Panc1 (cell line): ENCODE measurements around the gene GRM4. TPM values are rescaled to one million over a fixed set of nuclear protein-coding genes. Genes with fewer than 3 reads are reported as not detected.

Experiments used
- ATAC-seq: fragments of 200-7000 bp; cut with Tn5 transposase; 2 replicates; pipeline ENCODE4 v1.9.1; 2020; ENCODE audit warnings: mild to moderate bottlenecking, moderate library complexity
- BruUV-seq: library from RNA; stranded (reverse); fragments of 400-500 nt; replicated peaks from 2 replicates; lab custom pipeline; 2021; lab: Mats Ljungman, UMichigan
- CTCF ChIA-PET: fragments of 300-600 bp; sonication (Branson Sonifier 250); formaldehyde crosslinking; loops from one replicate; lab custom pipeline; 2022; ENCODE audit warnings: antibody characterized with exemption; lab: Charles Lee
- POLR2A ChIA-PET: fragments of 300-600 bp; sonication (Branson Sonifier 250); formaldehyde crosslinking; loops from one replicate; lab custom pipeline; 2022; ENCODE audit warnings: antibody characterized with exemption; lab: Charles Lee
- DNase-seq: peaks from one replicate; pipeline ENCODE4 v3.0.0-alpha.2; 2010; ENCODE audit warnings: low read depth, low spot score
- H3K27ac ChIP-seq: 2 replicates; pipeline ENCODE4 v1.5.1; 2011; ENCODE audit warnings: mild to moderate bottlenecking, low read length, inconsistent platforms
- H3K27me3 ChIP-seq: fragments of 200-500 bp; sonication (Bioruptor generic); 2 replicates; pipeline ENCODE4 v1.6.0; 2014; ENCODE audit warnings: low read length, inconsistent platforms; ENCODE audit not compliant: control insufficient read depth, insufficient read depth
- H3K36me3 ChIP-seq: fragments of 200-500 bp; sonication (Bioruptor generic); 2 replicates; pipeline ENCODE4 v1.5.1; 2014; ENCODE audit warnings: inconsistent platforms, mild to moderate bottlenecking, low read length, moderate library complexity; ENCODE audit not compliant: control insufficient read depth, insufficient read depth
- H3K4me1 ChIP-seq: 2 replicates; pipeline ENCODE4 v1.5.1; 2011; ENCODE audit warnings: inconsistent platforms, mild to moderate bottlenecking, low read length, moderate library complexity; ENCODE audit not compliant: control insufficient read depth, insufficient read depth
- H3K4me3 ChIP-seq, 2 experiments: 2 replicates each; pipeline ENCODE4 v1.5.1; 2011 to 2012; ENCODE audit warnings: low read depth in 2 of 2, low read length in 2 of 2, mild to moderate bottlenecking in 2 of 2, inconsistent platforms in 1 of 2, moderate library complexity in 1 of 2
- H3K9me3 ChIP-seq: fragments of 200-500 bp; sonication (Bioruptor generic); 2 replicates; pipeline ENCODE4 v1.5.1; 2014; ENCODE audit warnings: low read depth, mild to moderate bottlenecking, inconsistent platforms, low read length, moderate library complexity; ENCODE audit not compliant: control insufficient read depth, insufficient read depth
- CTCF ChIP-seq: fragments of 450-650 bp; IDR thresholded peaks from 2 replicates; pipeline ENCODE4 v1.5.1; 2017; ENCODE audit warnings: mild to moderate bottlenecking
- POLR2AphosphoS5 ChIP-seq: IDR thresholded peaks from 2 replicates; pipeline ENCODE4 v1.6.1; 2012; ENCODE audit warnings: mild to moderate bottlenecking, low read depth, low read length, moderate library complexity
- SIN3A ChIP-seq: IDR thresholded peaks from 2 replicates; pipeline ENCODE4 v1.6.1; 2012; ENCODE audit warnings: low read depth, mild to moderate bottlenecking, low read length, moderate library complexity, borderline replicate concordance; ENCODE audit not compliant: insufficient read depth
- TCF7L2 ChIP-seq: IDR thresholded peaks from 2 replicates; pipeline ENCODE4 v1.6.1; 2011; ENCODE audit warnings: mild to moderate bottlenecking, low read depth, low read length, inconsistent platforms
- in situ Hi-C: cut with HindIII; loops from 2 replicates; pipeline ENCODE4 v1.10.0; 2016; ENCODE audit warnings: low sequenced_read_pairs, low pct_unique_long_range_greater_than_20kb
- intact Hi-C: fragments of 100-400 bp; cut with micrococcal nuclease; formaldehyde crosslinking; loops from one replicate; pipeline ENCODE4 v1.10.0; 2022; ENCODE audit not compliant: unreplicated experiment
- total RNA-seq: library from RNA; stranded (reverse); gene quantifications from one replicate; pipeline ENCODE4 v1.2.1, GENCODE V29; 2021; ENCODE audit not compliant: unreplicated experiment
- TF ChIP-seq, protein P1 (sequence below), 2 experiments: IDR thresholded peaks; 2 replicates each; pipeline ENCODE4 v1.6.1; 2011 to 2012; ENCODE audit warnings: low read depth in 2 of 2, control low read depth in 1 of 2, low read length in 1 of 2, mild to moderate bottlenecking in 1 of 2, moderate library complexity in 1 of 2; ENCODE audit not compliant: insufficient read depth in 1 of 2

The GRM4 gene
- total RNA-seq, 1 experiment from 2014 or later, result 1.3 TPM

GRCh38 chr6:34020278-34020677 lies 125.6 kb downstream of the GRM4 start:
- Histone ChIP-seq H3K4me3 (no peak overlapping the region), H3K4me1 (peaks cover 3% of the 10 kb centered on the region; the same call in 1 of the 2 replicates), H3K36me3 (no peaks in the 10 kb centered on the region), H3K27me3 (no peaks in the 10 kb centered on the region), H3K27ac (no peak overlapping the region), H3K9me3 (no peaks in the 10 kb centered on the region)
- intact Hi-C loops (no loop called here), in situ Hi-C loops (no loop called here)
- ChIA-PET POLR2A (interaction anchor here (0.6 kb wide), 1 partner anchor 346 kb away, joined by 6 read pairs; no protein-coding TSS in a partner anchor), CTCF (no interaction called here)
- DNase-seq (no peak), ATAC-seq (no peak)
- no TSS peak for BruUV-seq
- TF ChIP-seq CTCF, result no peak
- no peak for TF ChIP-seq TCF7L2
- TF ChIP-seq, protein P1, sequence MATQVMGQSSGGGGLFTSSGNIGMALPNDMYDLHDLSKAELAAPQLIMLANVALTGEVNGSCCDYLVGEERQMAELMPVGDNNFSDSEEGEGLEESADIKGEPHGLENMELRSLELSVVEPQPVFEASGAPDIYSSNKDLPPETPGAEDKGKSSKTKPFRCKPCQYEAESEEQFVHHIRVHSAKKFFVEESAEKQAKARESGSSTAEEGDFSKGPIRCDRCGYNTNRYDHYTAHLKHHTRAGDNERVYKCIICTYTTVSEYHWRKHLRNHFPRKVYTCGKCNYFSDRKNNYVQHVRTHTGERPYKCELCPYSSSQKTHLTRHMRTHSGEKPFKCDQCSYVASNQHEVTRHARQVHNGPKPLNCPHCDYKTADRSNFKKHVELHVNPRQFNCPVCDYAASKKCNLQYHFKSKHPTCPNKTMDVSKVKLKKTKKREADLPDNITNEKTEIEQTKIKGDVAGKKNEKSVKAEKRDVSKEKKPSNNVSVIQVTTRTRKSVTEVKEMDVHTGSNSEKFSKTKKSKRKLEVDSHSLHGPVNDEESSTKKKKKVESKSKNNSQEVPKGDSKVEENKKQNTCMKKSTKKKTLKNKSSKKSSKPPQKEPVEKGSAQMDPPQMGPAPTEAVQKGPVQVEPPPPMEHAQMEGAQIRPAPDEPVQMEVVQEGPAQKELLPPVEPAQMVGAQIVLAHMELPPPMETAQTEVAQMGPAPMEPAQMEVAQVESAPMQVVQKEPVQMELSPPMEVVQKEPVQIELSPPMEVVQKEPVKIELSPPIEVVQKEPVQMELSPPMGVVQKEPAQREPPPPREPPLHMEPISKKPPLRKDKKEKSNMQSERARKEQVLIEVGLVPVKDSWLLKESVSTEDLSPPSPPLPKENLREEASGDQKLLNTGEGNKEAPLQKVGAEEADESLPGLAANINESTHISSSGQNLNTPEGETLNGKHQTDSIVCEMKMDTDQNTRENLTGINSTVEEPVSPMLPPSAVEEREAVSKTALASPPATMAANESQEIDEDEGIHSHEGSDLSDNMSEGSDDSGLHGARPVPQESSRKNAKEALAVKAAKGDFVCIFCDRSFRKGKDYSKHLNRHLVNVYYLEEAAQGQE (IDR thresholded peaks at IDR 0.05; ENCODE audit: insufficient read depth in 1 of 2, low read depth in 2 of 2, low read length in 1 of 2), result no peak
- no peak for TF ChIP-seq POLR2AphosphoS5
- no peak for TF ChIP-seq SIN3A

DNA sequence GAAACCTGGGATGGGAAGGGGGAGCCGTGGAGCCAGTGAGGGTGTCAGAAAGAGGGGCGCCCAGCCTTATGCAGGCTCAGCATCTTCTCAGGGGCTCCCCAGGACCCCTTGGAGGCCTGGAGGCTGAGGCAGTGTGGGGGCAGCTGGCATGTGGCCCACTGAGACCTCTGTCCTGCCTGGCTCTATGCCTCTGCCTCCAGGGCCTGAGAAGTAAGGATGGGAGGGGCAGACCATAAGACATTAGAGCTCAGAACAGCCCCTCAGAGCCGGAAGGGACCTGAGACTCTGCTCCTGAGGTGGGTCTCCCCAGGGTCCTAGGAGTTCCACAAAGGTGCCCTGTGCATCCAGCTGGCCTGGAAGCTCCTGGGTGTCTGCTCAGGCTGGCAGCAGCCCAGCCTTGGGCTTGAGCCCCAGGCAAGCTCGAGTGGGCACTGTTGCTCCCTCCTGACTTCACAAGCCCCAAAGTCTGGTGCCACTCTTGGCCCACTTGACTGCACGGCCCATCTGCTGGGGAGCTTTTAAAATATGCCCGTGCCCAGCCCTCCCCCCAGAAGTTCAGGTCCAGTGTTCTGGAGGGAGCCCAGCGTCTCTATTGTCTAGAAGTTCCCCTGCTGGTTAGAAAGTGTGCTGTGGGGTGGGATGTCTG lies 126.8 kb downstream of the GRM4 start:
- Histone ChIP-seq H3K4me1 (0 out of 2 replicates have a peak, but pooled peaks cover 3% of the 10 kb centered on the region), H3K27me3 (no peaks in the 10 kb centered on the region), H3K36me3 (no peaks in the 10 kb centered on the region), H3K27ac (no peak overlapping the region), H3K4me3 (no peak overlapping the region), H3K9me3 (no peaks in the 10 kb centered on the region)
- no TSS peak for BruUV-seq
- intact Hi-C loops (no loop called here), in situ Hi-C loops (no loop called here)
- CTCF ChIA-PET, result no interaction called here
- ATAC-seq, result peak; percentile 43; the same call in 1 of the 2 replicates
- DNase-seq, result no peak
- POLR2A ChIA-PET, result no interaction called here
- TF ChIP-seq POLR2AphosphoS5 (no peak), TCF7L2 (no peak), SIN3A (no peak), CTCF (no peak)
- TF ChIP-seq, protein P1 (IDR thresholded peaks at IDR 0.05; ENCODE audit: insufficient read depth in 1 of 2, low read depth in 2 of 2, low read length in 1 of 2), result no peak
